ENCODE measurements around the gene COX10. TPM values are rescaled to one million over a fixed set of nuclear protein-coding genes. Genes with fewer than 3 reads are reported as not detected.

COX10 gene
- total RNA-seq, 2 experiments from 2014 or later, result 26.0 to 28.6 TPM

DNA sequence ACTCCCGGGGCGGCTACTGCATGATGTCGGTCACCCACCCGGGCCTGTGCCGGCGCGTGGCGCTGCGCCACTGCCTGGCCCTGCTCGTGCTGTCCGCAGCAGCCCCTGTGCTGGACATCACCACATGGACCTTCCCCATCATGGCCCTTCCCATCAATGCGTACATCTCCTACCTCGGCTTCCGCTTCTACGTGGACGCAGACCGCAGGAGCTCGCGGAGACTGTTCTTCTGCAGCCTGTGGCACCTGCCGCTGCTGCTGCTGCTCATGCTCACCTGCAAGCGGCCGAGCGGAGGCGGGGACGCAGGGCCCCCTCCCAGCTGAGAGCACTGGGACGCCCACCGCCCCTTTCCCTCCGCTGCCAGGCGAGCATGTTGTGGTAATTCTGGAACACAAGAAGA, 137.6 kb downstream of the COX10 start:
- no peak for DNase-seq
- ChIA-PET CTCF (interaction anchor here (0.9 kb wide), 1 partner anchor 11 kb away, joined by 3 read pairs; no protein-coding TSS in a partner anchor), POLR2A (interaction anchor here (0.7 kb wide), 1 partner anchor 9 kb away, joined by 3 read pairs; no protein-coding TSS in a partner anchor)
- intact Hi-C loops (cut with micrococcal nuclease), result loop anchor here (10.0 kb wide), 2 partner anchors 92 to 142 kb away; partner anchors contain the start of gene COX10
- Mint-ChIP-seq H3K4me3 (no peak overlapping the region), H3K27me3 (no peaks in the 10 kb centered on the region), H3K4me1 (ENCODE audit: low read depth) (peaks cover 59% of the 10 kb centered on the region), H3K9me3 (no peaks in the 10 kb centered on the region), H3K36me3 (ENCODE audit: low read depth) (peaks cover 46% of the 10 kb centered on the region), H3K27ac (no peak overlapping the region)
- TF ChIP-seq, protein P1, sequence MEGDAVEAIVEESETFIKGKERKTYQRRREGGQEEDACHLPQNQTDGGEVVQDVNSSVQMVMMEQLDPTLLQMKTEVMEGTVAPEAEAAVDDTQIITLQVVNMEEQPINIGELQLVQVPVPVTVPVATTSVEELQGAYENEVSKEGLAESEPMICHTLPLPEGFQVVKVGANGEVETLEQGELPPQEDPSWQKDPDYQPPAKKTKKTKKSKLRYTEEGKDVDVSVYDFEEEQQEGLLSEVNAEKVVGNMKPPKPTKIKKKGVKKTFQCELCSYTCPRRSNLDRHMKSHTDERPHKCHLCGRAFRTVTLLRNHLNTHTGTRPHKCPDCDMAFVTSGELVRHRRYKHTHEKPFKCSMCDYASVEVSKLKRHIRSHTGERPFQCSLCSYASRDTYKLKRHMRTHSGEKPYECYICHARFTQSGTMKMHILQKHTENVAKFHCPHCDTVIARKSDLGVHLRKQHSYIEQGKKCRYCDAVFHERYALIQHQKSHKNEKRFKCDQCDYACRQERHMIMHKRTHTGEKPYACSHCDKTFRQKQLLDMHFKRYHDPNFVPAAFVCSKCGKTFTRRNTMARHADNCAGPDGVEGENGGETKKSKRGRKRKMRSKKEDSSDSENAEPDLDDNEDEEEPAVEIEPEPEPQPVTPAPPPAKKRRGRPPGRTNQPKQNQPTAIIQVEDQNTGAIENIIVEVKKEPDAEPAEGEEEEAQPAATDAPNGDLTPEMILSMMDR (IDR thresholded peaks at IDR 0.05), result no peak
- ATAC-seq, result no peak

DNA sequence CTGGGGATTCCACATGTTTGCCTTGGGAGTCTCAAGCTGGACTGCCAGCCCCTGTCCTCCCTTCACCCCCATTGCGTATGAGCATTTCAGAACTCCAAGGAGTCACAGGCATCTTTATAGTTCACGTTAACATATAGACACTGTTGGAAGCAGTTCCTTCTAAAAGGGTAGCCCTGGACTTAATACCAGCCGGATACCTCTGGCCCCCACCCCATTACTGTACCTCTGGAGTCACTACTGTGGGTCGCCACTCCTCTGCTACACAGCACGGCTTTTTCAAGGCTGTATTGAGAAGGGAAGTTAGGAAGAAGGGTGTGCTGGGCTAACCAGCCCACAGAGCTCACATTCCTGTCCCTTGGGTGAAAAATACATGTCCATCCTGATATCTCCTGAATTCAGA, 138.5 kb downstream of the COX10 start:
- ATAC-seq (no peak), DNase-seq (no peak)
- intact Hi-C loops (cut with micrococcal nuclease), result loop anchor here (10.0 kb wide), 2 partner anchors 93 to 143 kb away; partner anchors contain the start of gene COX10
- Mint-ChIP-seq H3K27ac (no peak overlapping the region), H3K4me1 (ENCODE audit: low read depth) (peaks cover 51% of the 10 kb centered on the region), H3K36me3 (ENCODE audit: low read depth) (peaks cover 44% of the 10 kb centered on the region), H3K9me3 (no peaks in the 10 kb centered on the region), H3K4me3 (no peak overlapping the region), H3K27me3 (no peaks in the 10 kb centered on the region)
- TF ChIP-seq, protein P1 (IDR thresholded peaks at IDR 0.05), result no peak
- CTCF ChIA-PET, result interaction anchor here (0.9 to 1.3 kb wide), 2 partner anchors 11 to 719 kb away, joined by 3 read pairs; no protein-coding TSS in a partner anchor
- POLR2A ChIA-PET, result no interaction called here

DNA sequence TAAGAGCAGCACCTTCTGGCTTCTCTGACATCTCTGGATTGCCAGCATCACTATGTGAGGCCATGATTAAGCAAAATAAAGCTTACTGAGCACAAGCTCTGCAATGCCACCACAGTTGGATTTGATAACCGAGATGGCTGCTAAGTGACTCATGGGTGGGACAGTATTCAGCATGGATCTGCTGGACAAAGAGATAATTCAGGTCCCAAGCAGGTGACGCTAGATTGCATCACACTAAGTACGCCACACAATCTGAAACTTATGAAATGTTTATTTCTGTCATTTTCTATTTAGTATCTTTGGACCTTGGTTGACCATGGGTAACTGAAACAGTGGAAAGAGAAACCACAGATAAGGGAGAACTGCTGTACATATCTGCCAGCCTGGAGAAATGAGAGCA, 139.9 kb downstream of the COX10 start:
- no peak overlapping the region for H3K4me3 Mint-ChIP-seq
- intact Hi-C loops (cut with micrococcal nuclease), result loop anchor here (10.0 kb wide), 2 partner anchors 94 to 144 kb away; partner anchors contain the start of gene COX10
- DNase-seq, result no peak
- H3K27ac Mint-ChIP-seq, result no peak overlapping the region
- H3K36me3 Mint-ChIP-seq (ENCODE audit: low read depth), result peaks cover 39% of the 10 kb centered on the region
- ATAC-seq, result no peak
- H3K4me1 Mint-ChIP-seq (ENCODE audit: low read depth), result peaks cover 38% of the 10 kb centered on the region
- H3K27me3 Mint-ChIP-seq, result no peaks in the 10 kb centered on the region
- TF ChIP-seq, protein P1 (IDR thresholded peaks at IDR 0.05), result no peak
- POLR2A ChIA-PET, result interaction anchor here (0.6 kb wide), 1 partner anchor 575 kb away, joined by 3 read pairs; no protein-coding TSS in a partner anchor
- CTCF ChIA-PET, result interaction anchor here (0.8 to 1.3 kb wide), 2 partner anchors 615 to 718 kb away, joined by 3 read pairs; no protein-coding TSS in a partner anchor
- H3K9me3 Mint-ChIP-seq, result no peaks in the 10 kb centered on the region

DNA sequence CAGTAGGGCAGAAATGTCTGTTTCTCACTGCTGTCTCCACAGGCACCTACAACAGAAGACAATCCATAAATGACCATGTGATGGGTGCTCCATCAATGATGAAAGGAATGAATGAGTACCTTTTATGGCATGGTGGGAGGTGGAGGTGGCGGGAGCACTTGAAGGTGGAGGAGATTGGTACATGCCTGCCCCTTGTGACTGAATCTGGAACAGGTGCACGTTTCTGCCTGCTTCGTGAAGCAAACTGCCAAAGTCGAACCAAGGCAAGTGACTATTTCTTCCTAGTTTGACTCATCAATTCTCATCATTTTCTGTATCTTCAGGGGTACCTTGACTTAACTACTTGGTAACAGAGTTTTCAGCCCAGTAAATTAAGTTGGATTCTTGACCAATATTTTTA, 141.9 kb downstream of the COX10 start:
- Mint-ChIP-seq H3K27ac (no peak overlapping the region), H3K4me1 (ENCODE audit: low read depth) (peaks cover 19% of the 10 kb centered on the region), H3K36me3 (ENCODE audit: low read depth) (peaks cover 30% of the 10 kb centered on the region), H3K27me3 (no peaks in the 10 kb centered on the region), H3K9me3 (no peaks in the 10 kb centered on the region), H3K4me3 (no peak overlapping the region)
- intact Hi-C loops (cut with micrococcal nuclease), result no loop called here
- TF ChIP-seq, protein P1 (IDR thresholded peaks at IDR 0.05), result no peak
- DNase-seq (peak; percentile 28), ATAC-seq (peak; percentile 30)
- CTCF ChIA-PET, result interaction anchor here (0.8 to 2.4 kb wide), 4 partner anchors 16 to 715 kb away, joined by 4 to 15 read pairs (median 6); partner anchors contain the start of gene HS3ST3B1
- POLR2A ChIA-PET, result no interaction called here

DNA sequence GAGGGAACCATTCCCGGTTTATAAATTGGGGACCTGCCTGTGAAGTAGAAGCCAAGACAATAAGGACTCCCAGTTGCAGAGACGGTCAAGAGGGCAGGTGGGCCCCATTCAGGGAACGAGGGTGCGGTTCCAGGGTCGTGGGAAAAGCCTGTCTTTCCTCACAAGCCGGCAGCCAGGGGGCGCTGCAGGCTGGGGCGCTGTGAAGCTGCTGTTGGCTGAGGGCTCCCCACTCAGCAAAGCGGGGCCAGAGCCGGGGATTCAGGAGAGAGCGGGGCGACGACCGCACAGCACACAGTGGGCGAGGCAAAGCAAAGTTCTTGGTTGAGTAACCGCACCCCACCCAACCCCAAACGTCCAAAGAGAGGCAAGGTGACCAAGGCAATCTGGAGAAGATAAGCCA, 142.5 kb downstream of the COX10 start:
- peaks cover 30% of the 10 kb centered on the region for H3K36me3 Mint-ChIP-seq (ENCODE audit: low read depth)
- no peaks in the 10 kb centered on the region for H3K9me3 Mint-ChIP-seq
- CTCF ChIA-PET, result interaction anchor here (0.7 to 2.4 kb wide), 7 partner anchors 8 to 715 kb away, joined by 3 to 15 read pairs (median 4); partner anchors contain the start of gene HS3ST3B1
- ATAC-seq (peak; percentile 24), DNase-seq (peak; percentile 53)
- H3K27ac Mint-ChIP-seq, result no peak overlapping the region
- intact Hi-C loops (cut with micrococcal nuclease), result no loop called here
- POLR2A ChIA-PET, result no interaction called here
- peaks cover 17% of the 10 kb centered on the region for H3K4me1 Mint-ChIP-seq (ENCODE audit: low read depth)
- H3K27me3 Mint-ChIP-seq, result no peaks in the 10 kb centered on the region
- TF ChIP-seq, protein P1 (IDR thresholded peaks at IDR 0.05), result peak; percentile 67
- H3K4me3 Mint-ChIP-seq, result no peak overlapping the region

Measured in activated CD8-positive, alpha-beta T cell treated with anti-CD3 and anti-CD28 coated beads for 36 hours (primary cell).